Stimulated activated naive CD8-positive, alpha-beta T cell treated with anti-CD3 and anti-CD28 coated beads, Interleukin-15, Interleukin-2, amounts not matched to agents 100 ng/mL and 50 ng/mL, for 24 hours (primary cell): ENCODE data around the gene TIAL1.

Experiments used
- H3K27ac Mint-ChIP-seq: one replicate; pipeline ENCODE4 v1.8.0; 2021; ENCODE audit warnings: mild to moderate bottlenecking, mixed read lengths
- H3K27me3 Mint-ChIP-seq: one replicate; pipeline ENCODE4 v1.8.0; 2021; ENCODE audit warnings: mixed read lengths
- H3K36me3 Mint-ChIP-seq: one replicate; pipeline ENCODE4 v1.8.0; 2021; ENCODE audit warnings: low read depth, mixed read lengths
- H3K4me1 Mint-ChIP-seq: one replicate; pipeline ENCODE4 v1.8.0; 2021; ENCODE audit warnings: low read depth, mixed read lengths
- H3K4me3 Mint-ChIP-seq: one replicate; pipeline ENCODE4 v1.8.0; 2021; ENCODE audit warnings: mild to moderate bottlenecking, mixed read lengths
- H3K9me3 Mint-ChIP-seq: one replicate; pipeline ENCODE4 v1.8.0; 2021; ENCODE audit warnings: mixed read lengths

Gene TIAL1

GRCh38 chr10:119596537-119597404, at the start of gene TIAL1:
Gene TIAL1 (minus strand): TSS chr10:119596964. CDS start chr10:119596465, 499 bp downstream.
- no peaks in the 10 kb centered on the region for H3K9me3 Mint-ChIP-seq
- peaks cover 60% of the 10 kb centered on the region for H3K4me1 Mint-ChIP-seq
- H3K27ac Mint-ChIP-seq = peak within 1 kb of the TSS; percentile 95

GRCh38 chr10:119644994-119645393, 48.2 kb upstream of the TIAL1 start:
- no peaks in the 10 kb centered on the region for H3K36me3 Mint-ChIP-seq
- H3K9me3 Mint-ChIP-seq = no peaks in the 10 kb centered on the region
- peaks cover 12% of the 10 kb centered on the region for H3K4me1 Mint-ChIP-seq
- no peak overlapping the region for H3K27ac Mint-ChIP-seq
- H3K27me3 Mint-ChIP-seq = no peaks in the 10 kb centered on the region
- H3K4me3 Mint-ChIP-seq = no peak overlapping the region

More at GRCh38 chr10:119596537-119597404, at the start of gene TIAL1:
- Mint-ChIP-seq H3K27me3 (no peaks in the 10 kb centered on the region), H3K36me3 (peaks cover 60% of the 10 kb centered on the region), H3K4me3 (peak within 1 kb of the TSS; percentile 93)

GRCh38 chr10:119644205-119644814, 47.5 kb upstream of the TIAL1 start:
- H3K4me3 Mint-ChIP-seq = no peak overlapping the region
- no peak overlapping the region for H3K27ac Mint-ChIP-seq
- no peaks in the 10 kb centered on the region for H3K27me3 Mint-ChIP-seq
- H3K36me3 Mint-ChIP-seq = no peaks in the 10 kb centered on the region
- H3K9me3 Mint-ChIP-seq = no peaks in the 10 kb centered on the region
- peaks cover 8% of the 10 kb centered on the region for H3K4me1 Mint-ChIP-seq

GRCh38 chr10:119643306-119644204, 46.8 kb upstream of the TIAL1 start:
- no peak overlapping the region for H3K4me3 Mint-ChIP-seq
- H3K36me3 Mint-ChIP-seq = no peaks in the 10 kb centered on the region
- no peak overlapping the region for H3K27ac Mint-ChIP-seq
- H3K9me3 Mint-ChIP-seq = no peaks in the 10 kb centered on the region
- H3K27me3 Mint-ChIP-seq = no peaks in the 10 kb centered on the region
- peaks cover 8% of the 10 kb centered on the region for H3K4me1 Mint-ChIP-seq

GRCh38 chr10:119642556-119643111, 45.9 kb upstream of the TIAL1 start:
- no peak overlapping the region for H3K4me3 Mint-ChIP-seq
- H3K36me3 Mint-ChIP-seq = no peaks in the 10 kb centered on the region
- H3K27me3 Mint-ChIP-seq = no peaks in the 10 kb centered on the region
- no peak overlapping the region for H3K27ac Mint-ChIP-seq
- H3K4me1 Mint-ChIP-seq = peaks cover 8% of the 10 kb centered on the region
- no peaks in the 10 kb centered on the region for H3K9me3 Mint-ChIP-seq

GRCh38 chr10:119640875-119641526, 44.2 kb upstream of the TIAL1 start:
- no peaks in the 10 kb centered on the region for H3K36me3 Mint-ChIP-seq
- no peak overlapping the region for H3K27ac Mint-ChIP-seq
- H3K9me3 Mint-ChIP-seq = no peaks in the 10 kb centered on the region
- no peak overlapping the region for H3K4me3 Mint-ChIP-seq
- H3K4me1 Mint-ChIP-seq = peaks cover 8% of the 10 kb centered on the region
- H3K27me3 Mint-ChIP-seq = no peaks in the 10 kb centered on the region

- H3K36me3 Mint-ChIP-seq = no peaks in the 10 kb centered on the region
- no peak overlapping the region for H3K4me3 Mint-ChIP-seq
- H3K9me3 Mint-ChIP-seq = no peaks in the 10 kb centered on the region
- H3K4me1 Mint-ChIP-seq = peaks cover 8% of the 10 kb centered on the region
- H3K27me3 Mint-ChIP-seq = no peaks in the 10 kb centered on the region
- no peak overlapping the region for H3K27ac Mint-ChIP-seq
Observed at GRCh38 chr10:119640384-119640783, 43.6 kb upstream of the TIAL1 start.

- Mint-ChIP-seq H3K9me3 (no peaks in the 10 kb centered on the region), H3K4me3 (no peak overlapping the region), H3K27me3 (no peaks in the 10 kb centered on the region), H3K27ac (no peak overlapping the region), H3K4me1 (peaks cover 8% of the 10 kb centered on the region), H3K36me3 (no peaks in the 10 kb centered on the region)
Observed at GRCh38 chr10:119638982-119639381, 42.2 kb upstream of the TIAL1 start.

- H3K27ac Mint-ChIP-seq = no peak overlapping the region
- H3K36me3 Mint-ChIP-seq = no peaks in the 10 kb centered on the region
- no peak overlapping the region for H3K4me3 Mint-ChIP-seq
- H3K9me3 Mint-ChIP-seq = no peaks in the 10 kb centered on the region
- H3K4me1 Mint-ChIP-seq = peaks cover 4% of the 10 kb centered on the region
- no peaks in the 10 kb centered on the region for H3K27me3 Mint-ChIP-seq
Observed at GRCh38 chr10:119637631-119638030, 40.9 kb upstream of the TIAL1 start.

- no peaks in the 10 kb centered on the region for H3K4me1 Mint-ChIP-seq
- H3K27ac Mint-ChIP-seq = no peak overlapping the region
- H3K4me3 Mint-ChIP-seq = no peak overlapping the region
- H3K27me3 Mint-ChIP-seq = no peaks in the 10 kb centered on the region
- no peaks in the 10 kb centered on the region for H3K9me3 Mint-ChIP-seq
- no peaks in the 10 kb centered on the region for H3K36me3 Mint-ChIP-seq
Observed at GRCh38 chr10:119634219-119634544, 37.4 kb upstream of the TIAL1 start.

- Mint-ChIP-seq H3K27me3 (no peaks in the 10 kb centered on the region), H3K4me3 (no peak overlapping the region), H3K9me3 (no peaks in the 10 kb centered on the region), H3K27ac (no peak overlapping the region), H3K4me1 (no peaks in the 10 kb centered on the region), H3K36me3 (no peaks in the 10 kb centered on the region)
Observed at GRCh38 chr10:119633538-119634218, 36.9 kb upstream of the TIAL1 start.

GRCh38 chr10:119630300-119630699, 33.5 kb upstream of the TIAL1 start:
- H3K27ac Mint-ChIP-seq = no peak overlapping the region
- no peaks in the 10 kb centered on the region for H3K27me3 Mint-ChIP-seq
- no peak overlapping the region for H3K4me3 Mint-ChIP-seq

GRCh38 chr10:119625570-119626280, 29.0 kb upstream of the TIAL1 start:
- Mint-ChIP-seq H3K4me3 (no peak overlapping the region), H3K27ac (no peak overlapping the region), H3K36me3 (no peaks in the 10 kb centered on the region), H3K27me3 (no peaks in the 10 kb centered on the region), H3K9me3 (no peaks in the 10 kb centered on the region), H3K4me1 (no peaks in the 10 kb centered on the region)

More at GRCh38 chr10:119630300-119630699, 33.5 kb upstream of the TIAL1 start:
- no peaks in the 10 kb centered on the region for H3K4me1 Mint-ChIP-seq
- H3K9me3 Mint-ChIP-seq = no peaks in the 10 kb centered on the region
- no peaks in the 10 kb centered on the region for H3K36me3 Mint-ChIP-seq
